IMR-90 (cell line): ENCODE results near the gene EXOC3L4. TPM values are rescaled to one million over a fixed set of nuclear protein-coding genes. Genes with fewer than 3 reads are reported as not detected.

Experiments used
- ATAC-seq: fragments of 200-7000 bp; cut with Tn5 transposase; 2 replicates; pipeline ENCODE4 v1.9.1; 2020; ENCODE audit warnings: low read depth, mild to moderate bottlenecking, moderate library complexity
- Bru-seq: library from RNA; stranded (reverse); fragments of 400-500 nt; gene quantifications from one replicate; lab custom pipeline; 2021; lab: Mats Ljungman, UMichigan
- BruChase-seq, 2 experiments: library from RNA; stranded (reverse); fragments of 400-500 nt; gene quantifications; one replicate each; lab custom pipeline; 2021; lab: Mats Ljungman, UMichigan
- BruUV-seq: library from RNA; stranded (reverse); fragments of 400-500 nt; replicated peaks from 2 replicates; lab custom pipeline; 2021; lab: Mats Ljungman, UMichigan
- CTCF ChIA-PET: fragments of 300-600 bp; formaldehyde crosslinking; extraction: SDS; loops from one replicate; lab custom pipeline; 2021; ENCODE audit warnings: antibody characterized with exemption; lab: Yijun Ruan, JAX
- POLR2A ChIA-PET: fragments of 300-600 bp; sonication (Branson Sonifier 250); formaldehyde crosslinking; loops from one replicate; lab custom pipeline; 2022; ENCODE audit warnings: antibody characterized with exemption; ENCODE audit not compliant: unreplicated experiment; lab: Charles Lee
- DNase-seq: peaks from one replicate; pipeline ENCODE4 v3.0.0; 2013
- H2AFZ ChIP-seq: replicated peaks from 2 replicates; pipeline ENCODE3; 2013; ENCODE audit warnings: low read length, mild to moderate bottlenecking; ENCODE audit not compliant: poor library complexity
- H2AK5ac ChIP-seq: 2 replicates; pipeline ENCODE4 v1.6.1; 2013; ENCODE audit warnings: low read depth, low read length, inconsistent platforms
- H2AK9ac ChIP-seq: replicated peaks from 2 replicates; pipeline ENCODE3; 2013; ENCODE audit warnings: mild to moderate bottlenecking, low read depth, low read length, moderate library complexity; ENCODE audit not compliant: poor library complexity
- H2BK120ac ChIP-seq: 2 replicates; pipeline ENCODE4 v1.6.1; 2013; ENCODE audit warnings: low read depth, low read length, inconsistent platforms
- H2BK15ac ChIP-seq: 3 replicates; pipeline ENCODE4 v1.6.1; 2013; ENCODE audit warnings: low read depth, low read length, inconsistent platforms
- H2BK20ac ChIP-seq: 2 replicates; pipeline ENCODE4 v1.6.1; 2013; ENCODE audit warnings: low read depth, mild to moderate bottlenecking, inconsistent platforms, low read length, moderate library complexity
- H2BK5ac ChIP-seq: 2 replicates; pipeline ENCODE4 v1.6.1; 2013; ENCODE audit warnings: mild to moderate bottlenecking, low read depth, low read length, inconsistent platforms; ENCODE audit not compliant: poor library complexity, severe bottlenecking
- H3K14ac ChIP-seq: replicated peaks from 2 replicates; pipeline ENCODE4 v1.6.1; 2013; ENCODE audit warnings: low read depth, low read length, inconsistent platforms
- H3K18ac ChIP-seq: 2 replicates; pipeline ENCODE4 v1.6.1; 2013; ENCODE audit warnings: low read depth, low read length, control low read depth
- H3K23ac ChIP-seq: 2 replicates; pipeline ENCODE4 v1.6.1; 2013; ENCODE audit warnings: low read depth, low read length, inconsistent platforms
- H3K27ac ChIP-seq: 2 replicates; pipeline ENCODE4 v1.5.1; 2013; ENCODE audit warnings: mild to moderate bottlenecking, control low read depth, low read length; ENCODE audit not compliant: insufficient read depth
- H3K27me3 ChIP-seq: 2 replicates; pipeline ENCODE4 v1.6.1; 2013; ENCODE audit warnings: low read length; ENCODE audit not compliant: control insufficient read depth, insufficient read depth
- H3K36me3 ChIP-seq: 2 replicates; pipeline ENCODE4 v1.6.1; 2013; ENCODE audit warnings: low read length, mixed read lengths; ENCODE audit not compliant: control insufficient read depth, insufficient read depth
- H3K4ac ChIP-seq: 2 replicates; pipeline ENCODE4 v1.6.1; 2013; ENCODE audit warnings: low read depth, low read length, inconsistent platforms
- H3K4me1 ChIP-seq: 2 replicates; pipeline ENCODE4 v1.6.1; 2013; ENCODE audit warnings: low read length, mixed read lengths; ENCODE audit not compliant: control insufficient read depth, insufficient read depth
- H3K4me2 ChIP-seq: 2 replicates; pipeline ENCODE4 v1.6.1; 2013; ENCODE audit warnings: low read depth, mild to moderate bottlenecking, control low read depth, low read length, moderate library complexity
- H3K4me3 ChIP-seq: 2 replicates; pipeline ENCODE4 v1.5.1; 2013; ENCODE audit warnings: low read depth, mild to moderate bottlenecking, control low read depth, low read length, moderate library complexity; ENCODE audit not compliant: insufficient read depth
- H3K56ac ChIP-seq: 2 replicates; pipeline ENCODE4 v1.6.1; 2013; ENCODE audit warnings: low read length, inconsistent platforms; ENCODE audit not compliant: insufficient read depth; ENCODE audit errors: extremely low read depth
- H3K79me1 ChIP-seq, 2 experiments: 2 replicates each; pipeline ENCODE4 v1.6.1; 2013; ENCODE audit warnings: low read length in 2 of 2, inconsistent platforms in 1 of 2, low read depth in 1 of 2
- H3K9ac ChIP-seq: 2 replicates; pipeline ENCODE4 v1.6.1; 2013; ENCODE audit warnings: low read depth, low read length, control low read depth
- H3K9me1 ChIP-seq: 2 replicates; pipeline ENCODE4 v1.6.1; 2013; ENCODE audit warnings: low read length, inconsistent platforms; ENCODE audit not compliant: insufficient read depth
- H3K9me3 ChIP-seq: 2 replicates; pipeline ENCODE4 v1.6.1; 2013; ENCODE audit warnings: low read length; ENCODE audit not compliant: control insufficient read depth, insufficient read depth
- H4K20me1 ChIP-seq: 2 replicates; pipeline ENCODE4 v1.6.1; 2013; ENCODE audit warnings: low read length, inconsistent platforms; ENCODE audit not compliant: insufficient read depth
- H4K5ac ChIP-seq: 2 replicates; pipeline ENCODE4 v1.6.1; 2013; ENCODE audit warnings: mild to moderate bottlenecking, low read depth, low read length, control low read depth
- H4K8ac ChIP-seq, 2 experiments: 2 replicates each; pipeline ENCODE4 v1.6.1; 2013; ENCODE audit warnings: low read depth in 2 of 2, low read length in 2 of 2, control low read depth in 1 of 2, inconsistent platforms in 1 of 2
- H4K91ac ChIP-seq: 2 replicates; pipeline ENCODE4 v1.6.1; 2013; ENCODE audit warnings: low read depth, low read length, inconsistent platforms; ENCODE audit not compliant: insufficient read depth
- NFE2L2 ChIP-seq: fragments of 150-350 bp; IDR thresholded peaks from 2 replicates; pipeline ENCODE4 v1.6.1; 2016; ENCODE audit warnings: low read depth, mild to moderate bottlenecking, low read length
- WGBS, 2 experiments: methylation state at CpG; one replicate each; pipeline versions ENCODE4 v1.1.5 to v1.1.7; 2013; ENCODE audit warnings: missing lambda C conversion rate in 2 of 2; ENCODE audit not compliant: insufficient read length in 1 of 2; ENCODE audit errors: extremely low coverage in 2 of 2; 5-methylcytosine and 5-hydroxymethylcytosine counted together
- dilution Hi-C: fragments of 300-500 bp; cut with HindIII; formaldehyde crosslinking; loops from one replicate; pipeline ENCODE4 v1.14.3; 2018; ENCODE audit warnings: low sequenced_read_pairs; ENCODE audit not compliant: unreplicated experiment
- in situ Hi-C: fragments of 300-500 bp; cut with MboI; formaldehyde crosslinking; loops from 3 replicates; pipeline ENCODE4 v1.14.3; 2019; ENCODE audit warnings: low sequenced_read_pairs, inconsistent platforms, mixed read lengths
- intact Hi-C: fragments of 100-400 bp; cut with micrococcal nuclease; formaldehyde crosslinking; loops from 2 replicates; pipeline ENCODE4 v1.10.0; 2022
- long read RNA-seq: library from polyadenylated mRNA; unstranded; transcript quantifications from one replicate; pipeline ENCODE4 v2.0.0, GENCODE V29; 2021; ENCODE audit not compliant: unreplicated experiment
- polyA plus RNA-seq, 3 experiments: library from polyadenylated mRNA; depleted of rRNA; stranded (reverse); fragments of >200 nt; gene quantifications; 2 replicates each; pipeline ENCODE4 v1.2.3, GENCODE V29; 2012; ENCODE audit warnings: low replicate concordance in 1 of 3
- total RNA-seq: library from RNA; depleted of rRNA; stranded (reverse); fragments of >200 nt; gene quantifications from 2 replicates; pipeline ENCODE4 v1.2.3, GENCODE V29; 2012; rRNA removed

Gene EXOC3L4
- total RNA-seq (not detected in 2 replicates), polyA plus RNA-seq (2012; rRNA removed) (not detected in 2 replicates), Bru-seq, nascent RNA (percentile 20 among the genes with signal in this experiment), BruChase-seq, experiment 1, labeled RNA remaining after a 6-hour chase (percentile 2 among the genes with signal in this experiment), BruChase-seq, experiment 2, labeled RNA remaining after a 2-hour chase (percentile 12 among the genes with signal in this experiment)
- 0.14 TPM in 1 of 2 replicates, not detected in the other for polyA plus RNA-seq (2012; cell fraction: cytosol; rRNA removed)
- polyA plus RNA-seq (2012; cell fraction: nucleus; rRNA removed; ENCODE audit: low replicate concordance), result 0.72 and 0.85 TPM in 2 replicates
- long read RNA-seq, result 0 reads

- H2BK120ac ChIP-seq, result no peak within 1 kb of the TSS
- ChIA-PET POLR2A (no interaction called here), CTCF (interaction anchor here (1.1 kb wide), 1 partner anchor 90 kb away, joined by 3 read pairs; no protein-coding TSS in a partner anchor)
- peak within 1 kb of the TSS; percentile 36; the same call in 1 of the 2 replicates for H4K5ac ChIP-seq
- no peak within 1 kb of the TSS for H3K4ac ChIP-seq
- H2BK20ac ChIP-seq, result no peak within 1 kb of the TSS
- H2AFZ ChIP-seq, result peak within 1 kb of the TSS; percentile 76
- 0 out of 2 replicates have a peak, but pooled peaks have one; percentile 30 for ATAC-seq
- H3K27me3 ChIP-seq, result peaks cover 34% of the 10 kb centered on the region
- H3K79me1 ChIP-seq, result no peaks in the 10 kb centered on the region
- peak within 1 kb of the TSS; percentile 25 to 41; a peak in 2 of 4 replicates for H4K8ac ChIP-seq
- no peak within 1 kb of the TSS for H2BK15ac ChIP-seq
- H3K9me3 ChIP-seq, result no peaks in the 10 kb centered on the region; the same call in 1 of the 2 replicates
- in situ Hi-C loops, result no loop called here
- H3K4me2 ChIP-seq, result peak within 1 kb of the TSS; percentile 42; the same call in 1 of the 2 replicates
- TF ChIP-seq NFE2L2, result no peak
- 20% methylated on average over 1 of the region's 23 CpGs; no CpG with 5 or more reads in 1 of the 2 experiments for WGBS, 2 experiments
- dilution Hi-C loops, result no loop called here
- no peaks in the 10 kb centered on the region for H3K9me1 ChIP-seq
- H3K14ac ChIP-seq, result no peak within 1 kb of the TSS
- H3K23ac ChIP-seq, result no peak within 1 kb of the TSS
- intact Hi-C loops, result no loop called here
- H4K91ac ChIP-seq, result no peak within 1 kb of the TSS
- 0 out of 2 replicates have a peak within 1 kb of the TSS, but pooled peaks have one; percentile 24 for H3K9ac ChIP-seq
- H2BK5ac ChIP-seq, result no peak within 1 kb of the TSS
- peak within 1 kb of the TSS; percentile 81 for H2AK9ac ChIP-seq
- no peak within 1 kb of the TSS; the same call in 1 of the 2 replicates for H3K18ac ChIP-seq
- BruUV-seq, result no TSS peak
- DNase-seq, result peak; percentile 10
- H3K56ac ChIP-seq, result no peak within 1 kb of the TSS
- no peak within 1 kb of the TSS for H3K27ac ChIP-seq
- H3K4me3 ChIP-seq, result no peak within 1 kb of the TSS
- no peak within 1 kb of the TSS for H2AK5ac ChIP-seq
- H3K36me3 ChIP-seq, result no peaks in the 10 kb centered on the region
- no peaks in the 10 kb centered on the region; the same call in 1 of the 2 replicates for H4K20me1 ChIP-seq
- peaks cover 11% of the 10 kb centered on the region for H3K4me1 ChIP-seq
Observed at GRCh38 chr14:103094406-103095209, at the start of gene EXOC3L4. TSS of gene EXOC3L4 (plus strand) at chr14:103094725. CDS start at chr14:103100220, 5,495 bp downstream.
